K562 (cell line): Measurements from ENCODE around the gene RSAD1. TPM values are rescaled to one million over a fixed set of nuclear protein-coding genes. Genes with fewer than 3 reads are reported as not detected.

ENCODE experiments used
- ATAC-seq: fragments of 200-7000 bp; cut with Tn5 transposase; 3 replicates; pipeline ENCODE4 v1.9.1; 2020; ENCODE audit warnings: moderate library complexity
- BruUV-seq: library from RNA; stranded (reverse); fragments of 400-500 nt; replicated peaks from 2 replicates; lab custom pipeline; 2021; lab: Mats Ljungman, UMichigan
- CTCF ChIA-PET: fragments of 300-600 bp; formaldehyde crosslinking; extraction: SDS; loops from one replicate; lab custom pipeline; 2021; ENCODE audit warnings: low intra/inter-chr PET ratio; lab: Yijun Ruan, JAX
- POLR2A ChIA-PET: fragments of 300-600, 350-650 bp; sonication (Branson Sonifier 250); formaldehyde crosslinking; extraction: SDS; loops from one replicate; lab custom pipeline; 2021; ENCODE audit warnings: antibody characterized with exemption, inconsistent platforms; lab: Yijun Ruan, JAX
- DNase-seq, 4 experiments: peaks; one replicate each; pipeline versions ENCODE4 v3.0.0 to v3.0.0-alpha.2; 2011 to 2018; ENCODE audit warnings: low spot score in 3 of 4, mixed read lengths in 3 of 4; ENCODE audit errors: extremely low read depth in 1 of 4
- FAIRE-seq: peaks from 2 replicates; lab custom pipeline; 2011; peaks lifted over from hg19 to GRCh38; lab: Jason Lieb, UNC
- H2AFZ ChIP-seq: 2 replicates; pipeline ENCODE4 v1.6.0; 2011; ENCODE audit warnings: low read depth, low read length, control low read depth, inconsistent platforms
- H3K27ac ChIP-seq: fragments of 200-600 bp; 3 replicates; pipeline ENCODE4 v1.8.0; 2011; ENCODE audit warnings: low read depth, mild to moderate bottlenecking, control low read depth, inconsistent platforms, low read length, moderate library complexity, mixed read lengths; ENCODE audit errors: extremely low read depth
- H3K27me3 ChIP-seq, 2 experiments: fragments of 300-600 bp in 1 of 2; 2 replicates in 1 of 2; 3 replicates in 1 of 2; pipeline versions ENCODE4 v1.6.0 to v1.8.0; 2011; ENCODE audit warnings: inconsistent platforms in 2 of 2, low read length in 2 of 2, mild to moderate bottlenecking in 1 of 2, mixed read lengths in 1 of 2, moderate library complexity in 1 of 2; ENCODE audit not compliant: control insufficient read depth in 2 of 2, insufficient read depth in 2 of 2
- H3K36me3 ChIP-seq: fragments of 300-600 bp; 3 replicates; pipeline ENCODE4 v1.8.0; 2011; ENCODE audit warnings: mild to moderate bottlenecking, low read length, inconsistent platforms; ENCODE audit not compliant: control insufficient read depth, insufficient read depth
- H3K4me1 ChIP-seq, 2 experiments: fragments of 200-600 bp in 1 of 2; replicated peaks in 1 of 2; 2 replicates in 1 of 2; 3 replicates in 1 of 2; pipeline versions ENCODE4 v1.5.1 to v1.8.0; 2011; ENCODE audit warnings: inconsistent platforms in 2 of 2, low read length in 2 of 2, mild to moderate bottlenecking in 1 of 2, mixed read lengths in 1 of 2, moderate library complexity in 1 of 2; ENCODE audit not compliant: control insufficient read depth in 2 of 2, insufficient read depth in 2 of 2
- H3K4me2 ChIP-seq: 2 replicates; pipeline ENCODE4 v1.6.1; 2011; ENCODE audit warnings: low read length, control low read depth, inconsistent platforms, mixed read lengths; ENCODE audit not compliant: insufficient read depth
- H3K4me3 ChIP-seq: fragments of 200-600 bp; sonication (generic), shearing (Covaris generic); 2 replicates; pipeline ENCODE4 v1.5.1; 2016; ENCODE audit warnings: control low read depth, inconsistent platforms
- H3K79me2 ChIP-seq: fragments of 200-600 bp; 3 replicates; pipeline ENCODE4 v1.8.0; 2011; ENCODE audit warnings: low read length, inconsistent platforms; ENCODE audit not compliant: control insufficient read depth, insufficient read depth
- H3K9ac ChIP-seq, 2 experiments: 2 replicates each; pipeline versions ENCODE4 v1.6.0 to v1.6.1; 2011; ENCODE audit warnings: low read depth in 2 of 2, low read length in 2 of 2, control low read depth in 1 of 2, inconsistent platforms in 1 of 2, mild to moderate bottlenecking in 1 of 2, mixed read lengths in 1 of 2; ENCODE audit not compliant: insufficient read depth in 1 of 2
- H3K9me1 ChIP-seq: one replicate; pipeline ENCODE4 v1.6.0; 2011; ENCODE audit warnings: inconsistent platforms, mild to moderate bottlenecking, low read length, moderate library complexity; ENCODE audit not compliant: control insufficient read depth, insufficient read depth
- H3K9me3 ChIP-seq: replicated peaks from 2 replicates; pipeline ENCODE4 v1.5.1; 2011; ENCODE audit warnings: low read depth, low read length, inconsistent platforms; ENCODE audit not compliant: control insufficient read depth, insufficient read depth
- H4K20me1 ChIP-seq: replicated peaks from 2 replicates; pipeline ENCODE4 v1.6.1; 2011; ENCODE audit warnings: low read length, inconsistent platforms, mixed read lengths; ENCODE audit not compliant: control insufficient read depth, insufficient read depth
- PATZ1 ChIP-seq: fragments of 250-450 bp; sonication (Bioruptor Pico); IDR thresholded peaks from 2 replicates; pipeline ENCODE4 v1.5.0; 2020; ENCODE audit warnings: mild to moderate bottlenecking, borderline replicate concordance
- whole genome bisulfite sequencing: fragments of 100-300 bp; shearing (Covaris generic); methylation state at CpG from one replicate; pipeline ENCODE4 v1.1.6; 2016; ENCODE audit warnings: low coverage, mixed read lengths; ENCODE audit not compliant: insufficient coverage; ENCODE audit errors: missing lambda C conversion rate; 5-methylcytosine and 5-hydroxymethylcytosine counted together
- in situ Hi-C: fragments of 300-500 bp; cut with MboI; formaldehyde crosslinking; loops from 4 replicates; pipeline ENCODE4 v1.15.0; 2018; ENCODE audit warnings: inconsistent platforms, mixed read lengths
- intact Hi-C: fragments of 100-400 bp; cut with micrococcal nuclease; formaldehyde crosslinking; loops from 2 replicates; pipeline ENCODE4 v1.14.2; 2022
- polyA plus RNA-seq, 8 experiments: library from polyadenylated mRNA; depleted of rRNA in 4 of 8; stranded (reverse) in 5 of 8; unstranded in 3 of 8; fragments of >200 nt; fragmentation: Nextera tagmentation in 2 of 8; fragmentation: Illumina TruSeq in 1 of 8; extraction: Ambion mirVana in 2 of 8; extraction: Trizol in 1 of 8; gene quantifications; 2 replicates each; pipeline versions ENCODE4 v1.2.1 to v1.2.3, GENCODE V29; 2011 to 2014; ENCODE audit warnings: inconsistent platforms in 1 of 8, missing spikeins in 1 of 8
- total RNA-seq, 7 experiments: library from RNA; depleted of rRNA in 6 of 7; stranded (reverse); fragments of >200 nt in 6 of 7; fragmentation: Illumina TruSeq in 2 of 7; extraction: Trizol in 2 of 7; gene quantifications; 2 replicates each; pipeline versions ENCODE4 v1.2.1 to v1.2.3, GENCODE V29; 2011 to 2021; ENCODE audit warnings: low replicate concordance in 1 of 7

Gene RSAD1
- total and polyA plus RNA-seq, 9 of the 15 experiments (the other 6 are each of a cell fraction or from before 2014, with no cell fraction given), result 4.5 to 42.5 (median 26.8) TPM

- H2AFZ ChIP-seq, result no peak overlapping the region
- DNase-seq (no peak), FAIRE-seq (no peak)
- no peaks in the 10 kb centered on the region for H3K9me1 ChIP-seq
- H3K9me3 ChIP-seq, result no peaks in the 10 kb centered on the region
- in situ Hi-C loops, result no loop called here
- H3K27me3 ChIP-seq, result peaks cover 24 to 84% of the 10 kb centered on the region in 2 experiments; a peak in 4 of 5 replicates
- H3K36me3 ChIP-seq, result no peaks in the 10 kb centered on the region
- H3K27ac ChIP-seq, result no peak overlapping the region
- ChIA-PET CTCF (no interaction called here), POLR2A (no interaction called here)
- no peak overlapping the region for H3K4me2 ChIP-seq
- intact Hi-C loops, result no loop called here
- TF ChIP-seq PATZ1 (CRISPR knock-in tag), result no peak
- TF ChIP-seq, all 486 proteins: peak for 0
- BruUV-seq, result no TSS peak
- H3K4me1 ChIP-seq, result peaks cover 0 to 25% of the 10 kb centered on the region in 2 experiments; a peak in 2 of 5 replicates
- no peak overlapping the region for H3K4me3 ChIP-seq
- H3K79me2 ChIP-seq, result no peaks in the 10 kb centered on the region
- H4K20me1 ChIP-seq, result peaks cover 14% of the 10 kb centered on the region
- 6% methylated on average over 7 of the region's 7 CpGs for WGBS
- no peak overlapping the region for H3K9ac ChIP-seq
- no peak for ATAC-seq
Measured at GRCh38 chr17:50467114-50467854, 11.4 kb upstream of the RSAD1 start.
